HEK293 (cell line): ENCODE data around the gene MAB21L3.
A peak's percentile ranks its signal among the peaks of the same experiment; 100 is the strongest.

Source experiments
- CTCF ChIA-PET: fragments of 350-600 bp; formaldehyde crosslinking; extraction: SDS; loops from one replicate; lab custom pipeline; 2021; ENCODE audit warnings: antibody characterized with exemption; lab: Yijun Ruan, JAX
- POLR2A ChIA-PET: fragments of 300-600 bp; formaldehyde crosslinking; extraction: SDS; loops from one replicate; lab custom pipeline; 2020; ENCODE audit warnings: antibody characterized with exemption, inconsistent platforms; lab: Yijun Ruan, JAX
- H3K27ac ChIP-seq: fragments of 200-500 bp; sonication (Bioruptor generic); 2 replicates; pipeline ENCODE4 v1.5.1; 2014; ENCODE audit warnings: low read depth, low read length, control low read depth, inconsistent platforms; ENCODE audit errors: extremely low read depth
- H3K36me3 ChIP-seq, 2 experiments: fragments of 200-500 bp in 1 of 2; sonication (Bioruptor generic) in 1 of 2; 1 replicate in 1 of 2; 2 replicates in 1 of 2; pipeline ENCODE4 v1.5.1; 2014 to 2017; ENCODE audit warnings: inconsistent platforms in 2 of 2, low read length in 2 of 2; ENCODE audit not compliant: control insufficient read depth in 2 of 2, insufficient read depth in 1 of 2
- H3K4me1 ChIP-seq: fragments of 200-500 bp; sonication (Bioruptor generic); 2 replicates; pipeline ENCODE4 v1.5.1; 2014; ENCODE audit warnings: mild to moderate bottlenecking, low read length, inconsistent platforms; ENCODE audit not compliant: control insufficient read depth, insufficient read depth
- H3K4me3 ChIP-seq: 2 replicates; pipeline ENCODE4 v1.5.1; 2011; ENCODE audit warnings: low read depth, mild to moderate bottlenecking, control low read depth, low read length, moderate library complexity
- H3K9me3 ChIP-seq: fragments of 200-500 bp; sonication (Bioruptor generic); 2 replicates; pipeline ENCODE4 v1.5.1; 2014; ENCODE audit warnings: low read depth, low read length, inconsistent platforms; ENCODE audit not compliant: control insufficient read depth, insufficient read depth
- EGR2 ChIP-seq: fragments of 450-650 bp; formaldehyde crosslinking; IDR thresholded peaks from 2 replicates; pipeline ENCODE4 v1.5.1; 2016; ENCODE audit warnings: low read depth, missing biosample characterization, missing genetic modification characterization
- KLF1 ChIP-seq: fragments of 450-650 bp; formaldehyde crosslinking; IDR thresholded peaks from 2 replicates; pipeline ENCODE4 v1.5.1; 2016; ENCODE audit warnings: missing biosample characterization, missing genetic modification characterization
- PRDM10 ChIP-seq: fragments of 450-650 bp; formaldehyde crosslinking; IDR thresholded peaks from 2 replicates; pipeline ENCODE4 v1.5.1; 2016; ENCODE audit warnings: missing biosample characterization, missing genetic modification characterization
- TRIM28 ChIP-seq: IDR thresholded peaks from 2 replicates; pipeline ENCODE4 v1.6.1; 2011; ENCODE audit warnings: low read length, control low read depth, borderline replicate concordance
- ZBTB1 ChIP-seq: fragments of 450-650 bp; formaldehyde crosslinking; IDR thresholded peaks from 2 replicates; pipeline ENCODE4 v1.5.1; 2016; ENCODE audit warnings: missing biosample characterization, missing genetic modification characterization
- ZBTB6 ChIP-seq: fragments of 450-650 bp; formaldehyde crosslinking; IDR thresholded peaks from 2 replicates; pipeline ENCODE4 v1.5.1; 2017; ENCODE audit warnings: missing biosample characterization, missing genetic modification characterization
- ZFHX2 ChIP-seq: fragments of 450-650 bp; formaldehyde crosslinking; conservative IDR thresholded peaks from 2 replicates; pipeline ENCODE4 v1.5.1; 2016; ENCODE audit warnings: missing biosample characterization, missing genetic modification characterization
- ZFP3 ChIP-seq: fragments of 450-650 bp; formaldehyde crosslinking; IDR thresholded peaks from 2 replicates; pipeline ENCODE4 v1.5.1; 2016; ENCODE audit warnings: low read depth, missing biosample characterization, missing genetic modification characterization
- ZNF112 ChIP-seq: fragments of 450-650 bp; formaldehyde crosslinking; IDR thresholded peaks from 2 replicates; pipeline ENCODE4 v1.5.0; 2017; ENCODE audit warnings: missing biosample characterization, missing genetic modification characterization
- ZNF140 ChIP-seq: fragments of 450-650 bp; formaldehyde crosslinking; IDR thresholded peaks from 2 replicates; pipeline ENCODE4 v1.5.1; 2016; ENCODE audit warnings: missing biosample characterization, missing genetic modification characterization
- ZNF24 ChIP-seq: fragments of 450-650 bp; formaldehyde crosslinking; IDR thresholded peaks from 2 replicates; pipeline ENCODE4 v1.5.1; 2016; ENCODE audit warnings: missing biosample characterization, missing genetic modification characterization
- ZNF473 ChIP-seq: fragments of 450-650 bp; formaldehyde crosslinking; IDR thresholded peaks from 2 replicates; pipeline ENCODE4 v1.5.1; 2017; ENCODE audit warnings: missing biosample characterization, missing genetic modification characterization
- ZNF660 ChIP-seq: fragments of 450-650 bp; IDR thresholded peaks from 2 replicates; pipeline ENCODE4 v1.5.1; 2018; ENCODE audit warnings: missing biosample characterization, mild to moderate bottlenecking, missing genetic modification characterization
- ZNF785 ChIP-seq: fragments of 450-650 bp; formaldehyde crosslinking; IDR thresholded peaks from 2 replicates; pipeline ENCODE4 v1.5.1; 2016; ENCODE audit warnings: missing biosample characterization, missing genetic modification characterization
- TF ChIP-seq, protein P1 (sequence below): fragments of 450-650 bp; IDR thresholded peaks from 2 replicates; pipeline ENCODE4 v1.5.1; 2018; ENCODE audit warnings: missing biosample characterization, mild to moderate bottlenecking, missing genetic modification characterization
- TF ChIP-seq, protein P2 (sequence below): fragments of 450-650 bp; formaldehyde crosslinking; IDR thresholded peaks from 2 replicates; pipeline ENCODE4 v1.5.1; 2016; ENCODE audit warnings: missing biosample characterization, missing genetic modification characterization
- TF ChIP-seq, protein P3 (sequence below): fragments of 450-650 bp; formaldehyde crosslinking; IDR thresholded peaks from 2 replicates; pipeline ENCODE4 v1.5.1; 2016; ENCODE audit warnings: missing biosample characterization, missing genetic modification characterization

Gene MAB21L3

DNA sequence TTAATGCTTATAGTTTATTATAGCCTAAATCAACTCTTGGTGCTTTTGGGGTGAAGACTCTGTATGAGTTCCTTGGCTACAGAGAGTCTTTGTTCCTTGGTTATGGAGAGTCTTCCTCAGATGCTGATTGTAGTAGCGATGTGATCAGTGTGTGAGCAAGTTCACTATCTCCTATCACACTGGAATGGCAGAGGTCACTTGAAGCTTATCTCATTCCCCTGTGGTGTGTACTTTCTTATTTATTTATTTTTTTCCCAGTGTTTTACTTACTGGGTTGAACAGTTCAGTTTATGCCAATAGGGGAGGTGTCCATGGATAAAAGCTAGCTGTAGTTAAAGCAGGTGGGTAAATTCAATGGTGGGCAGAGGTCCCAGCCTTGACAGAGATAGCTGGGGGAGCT lies 20.1 kb upstream of the MAB21L3 start (continued):
- TF ChIP-seq ZFP3 (tag by site-specific recombination) (no peak), ZNF112 (no peak), ZNF473 (tag by site-specific recombination) (no peak), PRDM10 (tag by site-specific recombination) (no peak), ZNF785 (no peak)
- TF ChIP-seq, protein P1, sequence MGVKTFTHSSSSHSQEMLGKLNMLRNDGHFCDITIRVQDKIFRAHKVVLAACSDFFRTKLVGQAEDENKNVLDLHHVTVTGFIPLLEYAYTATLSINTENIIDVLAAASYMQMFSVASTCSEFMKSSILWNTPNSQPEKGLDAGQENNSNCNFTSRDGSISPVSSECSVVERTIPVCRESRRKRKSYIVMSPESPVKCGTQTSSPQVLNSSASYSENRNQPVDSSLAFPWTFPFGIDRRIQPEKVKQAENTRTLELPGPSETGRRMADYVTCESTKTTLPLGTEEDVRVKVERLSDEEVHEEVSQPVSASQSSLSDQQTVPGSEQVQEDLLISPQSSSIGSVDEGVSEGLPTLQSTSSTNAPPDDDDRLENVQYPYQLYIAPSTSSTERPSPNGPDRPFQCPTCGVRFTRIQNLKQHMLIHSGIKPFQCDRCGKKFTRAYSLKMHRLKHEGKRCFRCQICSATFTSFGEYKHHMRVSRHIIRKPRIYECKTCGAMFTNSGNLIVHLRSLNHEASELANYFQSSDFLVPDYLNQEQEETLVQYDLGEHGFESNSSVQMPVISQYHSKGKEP (tag by site-specific recombination), result no peak

- Histone ChIP-seq H3K36me3 (no peaks in the 10 kb centered on the region), H3K9me3 (no peaks in the 10 kb centered on the region), H3K27ac (no peak overlapping the region), H3K4me3 (no peak overlapping the region), H3K4me1 (no peaks in the 10 kb centered on the region)
- ChIA-PET POLR2A (no interaction called here), CTCF (interaction anchor here (0.6 kb wide), 1 partner anchor 69 kb away, joined by 3 read pairs; no protein-coding TSS in a partner anchor)
- TF ChIP-seq ZNF660, result no peak
- peak; percentile 91 for TF ChIP-seq EGR2 (tag by site-specific recombination)
- TF ChIP-seq, protein P2, sequence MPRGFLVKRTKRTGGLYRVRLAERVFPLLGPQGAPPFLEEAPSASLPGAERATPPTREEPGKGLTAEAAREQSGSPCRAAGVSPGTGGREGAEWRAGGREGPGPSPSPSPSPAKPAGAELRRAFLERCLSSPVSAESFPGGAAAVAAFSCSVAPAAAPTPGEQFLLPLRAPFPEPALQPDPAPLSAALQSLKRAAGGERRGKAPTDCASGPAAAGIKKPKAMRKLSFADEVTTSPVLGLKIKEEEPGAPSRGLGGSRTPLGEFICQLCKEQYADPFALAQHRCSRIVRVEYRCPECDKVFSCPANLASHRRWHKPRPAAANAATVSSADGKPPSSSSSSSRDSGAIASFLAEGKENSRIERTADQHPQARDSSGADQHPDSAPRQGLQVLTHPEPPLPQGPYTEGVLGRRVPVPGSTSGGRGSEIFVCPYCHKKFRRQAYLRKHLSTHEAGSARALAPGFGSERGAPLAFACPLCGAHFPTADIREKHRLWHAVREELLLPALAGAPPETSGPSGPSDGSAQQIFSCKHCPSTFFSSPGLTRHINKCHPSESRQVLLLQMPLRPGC (tag by site-specific recombination), result no peak
- 0 out of 2 replicates have a peak, but pooled peaks have one; percentile 18 for TF ChIP-seq TRIM28
- TF ChIP-seq KLF1, result 0 out of 2 replicates have a peak, but pooled peaks have one; percentile 18
- TF ChIP-seq ZNF140 (tag by site-specific recombination), result peak; percentile 63
- TF ChIP-seq, protein P3, sequence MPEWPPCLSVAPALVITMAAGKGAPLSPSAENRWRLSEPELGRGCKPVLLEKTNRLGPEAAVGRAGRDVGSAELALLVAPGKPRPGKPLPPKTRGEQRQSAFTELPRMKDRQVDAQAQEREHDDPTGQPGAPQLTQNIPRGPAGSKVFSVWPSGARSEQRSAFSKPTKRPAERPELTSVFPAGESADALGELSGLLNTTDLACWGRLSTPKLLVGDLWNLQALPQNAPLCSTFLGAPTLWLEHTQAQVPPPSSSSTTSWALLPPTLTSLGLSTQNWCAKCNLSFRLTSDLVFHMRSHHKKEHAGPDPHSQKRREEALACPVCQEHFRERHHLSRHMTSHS, result no peak
- TF ChIP-seq ZFHX2 (tag by site-specific recombination), result peak; percentile 82
- TF ChIP-seq ZBTB1 (tag by site-specific recombination), result no peak
- no peak for TF ChIP-seq ZNF24 (tag by site-specific recombination)
- no peak for TF ChIP-seq ZBTB6 (tag by site-specific recombination)
Measured at GRCh38 chr1:116092752-116093489, 18.3 kb upstream of the MAB21L3 start.
